Activated CD4-positive, alpha-beta T cell treated with anti-CD3 and anti-CD28 coated beads, Interleukin-2, amount 50 U/mL, for 4 hours (primary cell): ENCODE measurements around the gene IPO11.
"Not testable (repeated sequence)": the region's sequence is repeated elsewhere in the genome, so short reads cannot be mapped to it uniquely, and the experiment has no call there.

Source experiments
- DNase-seq, 2 experiments: peaks; one replicate each; pipeline ENCODE4 v3.0.0-alpha.2; 2020

IPO11 gene

GRCh38 chr5:62520812-62521211 lies 108.2 kb downstream of the IPO11 start:
- DNase-seq: not testable (repeated sequence)

GRCh38 chr5:62521319-62521718 lies 108.8 kb downstream of the IPO11 start:
- DNase-seq: no peak

- no peak for DNase-seq
Observed at GRCh38 chr5:62522811-62523210, 110.2 kb downstream of the IPO11 start.

- DNase-seq: no peak
Observed at GRCh38 chr5:62533597-62533996, 121.0 kb downstream of the IPO11 start.

GRCh38 chr5:62534461-62535236 lies 122.1 kb downstream of the IPO11 start:
- DNase-seq: no peak

GRCh38 chr5:62536232-62536631 lies 123.7 kb downstream of the IPO11 start:
- no peak for DNase-seq

- no peak for DNase-seq
Observed at GRCh38 chr5:62536783-62537182, 124.2 kb downstream of the IPO11 start.

- DNase-seq: no peak
Observed at GRCh38 chr5:62538017-62538942, 125.7 kb downstream of the IPO11 start.

- no peak for DNase-seq
Observed at GRCh38 chr5:62542720-62543119, 130.2 kb downstream of the IPO11 start.

GRCh38 chr5:62547945-62548630 lies 135.5 kb downstream of the IPO11 start:
- DNase-seq: no peak

GRCh38 chr5:62550103-62550502 lies 137.5 kb downstream of the IPO11 start:
- no peak for DNase-seq

- no peak for DNase-seq
Observed at GRCh38 chr5:62555930-62556329, 143.4 kb downstream of the IPO11 start.

GRCh38 chr5:62558941-62559340 lies 146.4 kb downstream of the IPO11 start:
- DNase-seq: no peak

- no peak for DNase-seq
Observed at GRCh38 chr5:62560786-62561185, 148.2 kb downstream of the IPO11 start.

GRCh38 chr5:62561896-62562295 lies 149.3 kb downstream of the IPO11 start:
- no peak for DNase-seq

- DNase-seq: no peak
Observed at GRCh38 chr5:62562867-62563266, 150.3 kb downstream of the IPO11 start.

GRCh38 chr5:62564101-62564500 lies 151.5 kb downstream of the IPO11 start:
- DNase-seq: no peak

GRCh38 chr5:62565740-62566139 lies 153.2 kb downstream of the IPO11 start:
- not testable (repeated sequence) for DNase-seq

GRCh38 chr5:62568143-62568542 lies 155.6 kb downstream of the IPO11 start:
- no peak for DNase-seq

GRCh38 chr5:62568800-62569432 lies 156.4 kb downstream of the IPO11 start:
- DNase-seq: no peak

- no peak for DNase-seq
Observed at GRCh38 chr5:62569470-62569869, 156.9 kb downstream of the IPO11 start.

GRCh38 chr5:62572918-62573514 lies 160.5 kb downstream of the IPO11 start:
- no peak for DNase-seq
